SK-N-SH (cell line): ENCODE measurements around the gene ANKRD18A. TPM values are rescaled to one million over a fixed set of nuclear protein-coding genes. Genes with fewer than 3 reads are reported as not detected.

Experiments used
- CTCF ChIA-PET: fragments of 300-600, 350-600 bp; formaldehyde crosslinking; extraction: SDS; loops from one replicate; lab custom pipeline; 2021; lab: Yijun Ruan, JAX
- POLR2A ChIA-PET: fragments of 350-600 bp; sonication (Branson Sonifier 250); formaldehyde crosslinking; extraction: SDS; loops from one replicate; lab custom pipeline; 2020; ENCODE audit warnings: antibody characterized with exemption, inconsistent platforms; lab: Yijun Ruan, JAX
- DNase-seq: peaks from one replicate; pipeline ENCODE4 v3.0.0; 2012
- H2AFZ ChIP-seq: fragments of 200-600 bp; sonication (generic); 2 replicates; pipeline ENCODE4 v1.8.1; 2016; ENCODE audit warnings: antibody characterized with exemption, mild to moderate bottlenecking, low read depth
- H3F3A ChIP-seq: fragments of 200-600 bp; sonication (generic); replicated peaks from 2 replicates; pipeline ENCODE3; 2016; ENCODE audit warnings: antibody characterized with exemption, mild to moderate bottlenecking; ENCODE audit not compliant: insufficient read depth
- H3K27ac ChIP-seq, 2 experiments: fragments of 200-500 bp in 1 of 2; fragments of 200-600 bp in 1 of 2; sonication (Bioruptor generic) in 1 of 2; sonication (generic), shearing (Covaris generic) in 1 of 2; 2 replicates each; pipeline versions ENCODE4 v1.5.1 to v1.6.1; 2014 to 2016; ENCODE audit warnings: low read depth in 2 of 2, inconsistent platforms in 1 of 2, low read length in 1 of 2, mild to moderate bottlenecking in 1 of 2, mixed read lengths in 1 of 2
- H3K27me3 ChIP-seq: fragments of 200-600 bp; sonication (generic), shearing (Covaris generic); 2 replicates; pipeline ENCODE4 v1.6.1; 2016; ENCODE audit warnings: mixed run types; ENCODE audit not compliant: insufficient read depth
- H3K36me3 ChIP-seq, 2 experiments: fragments of 200-500 bp in 1 of 2; fragments of 200-600 bp in 1 of 2; sonication (Bioruptor generic) in 1 of 2; sonication (generic) in 1 of 2; replicated peaks in 1 of 2; 2 replicates each; pipeline versions ENCODE3 to v1.5.1; 2014 to 2016; ENCODE audit warnings: low read length in 1 of 2, mild to moderate bottlenecking in 1 of 2; ENCODE audit not compliant: insufficient read depth in 2 of 2, control insufficient read depth in 1 of 2
- H3K4me1 ChIP-seq, 2 experiments: fragments of 200-500 bp in 1 of 2; fragments of 200-600 bp in 1 of 2; sonication (Bioruptor generic) in 1 of 2; sonication (generic), shearing (Covaris generic) in 1 of 2; 2 replicates each; pipeline versions ENCODE4 v1.5.1 to v1.6.1; 2014 to 2016; ENCODE audit warnings: low read depth in 1 of 2, low read length in 1 of 2, mixed run types in 1 of 2; ENCODE audit not compliant: insufficient read depth in 2 of 2, control insufficient read depth in 1 of 2
- H3K4me2 ChIP-seq: fragments of 200-600 bp; sonication (generic), shearing (Covaris generic); 2 replicates; pipeline ENCODE4 v1.6.1; 2017; ENCODE audit warnings: mixed run types
- H3K4me3 ChIP-seq, 2 experiments: fragments of 200-500 bp in 1 of 2; fragments of 200-600 bp in 1 of 2; sonication (Bioruptor generic) in 1 of 2; sonication (generic), shearing (Covaris generic) in 1 of 2; 2 replicates each; pipeline versions ENCODE4 v1.5.1 to v1.8.1; 2014 to 2016; ENCODE audit warnings: low read depth in 2 of 2, inconsistent platforms in 1 of 2, low read length in 1 of 2, mild to moderate bottlenecking in 1 of 2, mixed read lengths in 1 of 2, moderate library complexity in 1 of 2
- H3K79me2 ChIP-seq: fragments of 200-600 bp; sonication (generic); 2 replicates; pipeline ENCODE4 v1.8.1; 2017; ENCODE audit warnings: mild to moderate bottlenecking; ENCODE audit not compliant: insufficient read depth
- H3K9ac ChIP-seq: fragments of 200-600 bp; sonication (generic); 2 replicates; pipeline ENCODE4 v1.6.1; 2017; ENCODE audit warnings: mixed run types
- H3K9me2 ChIP-seq: fragments of 200-600 bp; sonication (generic); 2 replicates; pipeline ENCODE4 v1.6.1; 2017; ENCODE audit warnings: mixed run types
- H3K9me3 ChIP-seq: fragments of 200-600 bp; sonication (generic); 2 replicates; pipeline ENCODE4 v1.6.1; 2017; ENCODE audit warnings: mixed run types, mild to moderate bottlenecking, moderate library complexity
- H4K20me1 ChIP-seq: fragments of 200-600 bp; sonication (generic); 2 replicates; pipeline ENCODE4 v1.6.1; 2017; ENCODE audit warnings: mild to moderate bottlenecking, mixed run types; ENCODE audit not compliant: insufficient read depth
- CTCF ChIP-seq: fragments of 200-600 bp; sonication (generic); IDR thresholded peaks from 2 replicates; pipeline ENCODE4 v1.6.1; 2017; ENCODE audit warnings: antibody characterized with exemption, mild to moderate bottlenecking, moderate library complexity
- EZH2phosphoT487 ChIP-seq: fragments of 200-600 bp; sonication (generic); IDR thresholded peaks from 2 replicates; pipeline ENCODE4 v1.6.1; 2017; ENCODE audit warnings: low read depth, mixed run types, mild to moderate bottlenecking, antibody characterized with exemption, moderate library complexity, borderline replicate concordance
- FOSL2 ChIP-seq: IDR thresholded peaks from 2 replicates; pipeline ENCODE4 v1.4.0; 2012; ENCODE audit warnings: low read depth, mild to moderate bottlenecking, moderate library complexity, borderline replicate concordance
- FOXM1 ChIP-seq: IDR thresholded peaks from 2 replicates; pipeline ENCODE4 v1.4.0; 2012; ENCODE audit warnings: low read depth, mild to moderate bottlenecking
- GABPA ChIP-seq: IDR thresholded peaks from 2 replicates; pipeline ENCODE4 v1.4.0; 2012; ENCODE audit warnings: low read depth, mild to moderate bottlenecking
- IRF3 ChIP-seq: fragments of 150-350 bp; IDR thresholded peaks from 2 replicates; pipeline ENCODE4 v1.6.1; 2016; ENCODE audit warnings: mild to moderate bottlenecking, low read depth, low read length
- JUND ChIP-seq: IDR thresholded peaks from 2 replicates; pipeline ENCODE4 v1.4.0; 2012
- MAX ChIP-seq: IDR thresholded peaks from 2 replicates; pipeline ENCODE4 v1.4.0; 2012; ENCODE audit warnings: low read depth
- MXI1 ChIP-seq: IDR thresholded peaks from 2 replicates; pipeline ENCODE4 v1.6.1; 2012; ENCODE audit warnings: mild to moderate bottlenecking, low read depth, low read length, improper control_type of control experiment
- NFIC ChIP-seq: IDR thresholded peaks from 2 replicates; pipeline ENCODE4 v1.4.0; 2012; ENCODE audit warnings: borderline replicate concordance
- NRF1 ChIP-seq: IDR thresholded peaks from 2 replicates; pipeline ENCODE4 v1.6.1; 2012; ENCODE audit warnings: low read depth, mild to moderate bottlenecking, low read length
- PBX3 ChIP-seq: IDR thresholded peaks from 2 replicates; pipeline ENCODE4; 2012
- POLR2AphosphoS5 ChIP-seq: IDR thresholded peaks from 2 replicates; pipeline ENCODE4 v1.6.1; 2012; ENCODE audit warnings: low read depth, low read length
- RAD21 ChIP-seq: IDR thresholded peaks from 2 replicates; pipeline ENCODE4 v1.6.1; 2012; ENCODE audit warnings: mild to moderate bottlenecking, low read length
- RCOR1 ChIP-seq: fragments of 150-350 bp; IDR thresholded peaks from 2 replicates; pipeline ENCODE4 v1.6.1; 2017; ENCODE audit warnings: antibody characterized with exemption, low read length
- RXRA ChIP-seq: IDR thresholded peaks from 2 replicates; pipeline ENCODE4 v1.4.0; 2012; ENCODE audit warnings: low read depth, mild to moderate bottlenecking, borderline replicate concordance
- TCF12 ChIP-seq: IDR thresholded peaks from 2 replicates; pipeline ENCODE4 v1.4.0; 2012
- USF1 ChIP-seq: IDR thresholded peaks from 2 replicates; pipeline ENCODE4 v1.4.0; 2012; ENCODE audit warnings: low read depth, borderline replicate concordance
- USF2 ChIP-seq: fragments of 150-350 bp; IDR thresholded peaks from 2 replicates; pipeline ENCODE4 v1.6.1; 2017; ENCODE audit warnings: antibody characterized with exemption, low read length, low read depth, borderline replicate concordance
- WGBS: methylation state at CpG from one replicate; pipeline ENCODE4 v1.1.6; 2017; ENCODE audit warnings: low lambda C conversion rate; 5-methylcytosine and 5-hydroxymethylcytosine counted together
- polyA plus RNA-seq, 3 experiments: library from polyadenylated mRNA; depleted of rRNA; stranded (reverse); fragments of >200 nt; gene quantifications; 2 replicates each; pipeline ENCODE4 v1.2.3, GENCODE V29; 2012

Gene ANKRD18A
- polyA plus RNA-seq, 1 of the 3 experiments (the other 2 are of a cell fraction): 0.02 TPM

GRCh38 chr9:38650564-38650963, 30.2 kb upstream of the ANKRD18A start:
- Histone ChIP-seq H2AFZ (no peak overlapping the region), H3K4me1 (no peaks in the 10 kb centered on the region), H3F3A (no peaks in the 10 kb centered on the region), H3K79me2 (no peaks in the 10 kb centered on the region), H3K9me3 (no peaks in the 10 kb centered on the region), H3K4me2 (no peak overlapping the region)
- 59% methylated on average over 8 of the region's 8 CpGs for WGBS
- ChIA-PET POLR2A (no interaction called here), CTCF (interaction anchor here (1.3 kb wide), 1 partner anchor 8 kb away, joined by 3 read pairs; no protein-coding TSS in a partner anchor)
- no peak for DNase-seq
- TF ChIP-seq NRF1 (no peak), FOXM1 (no peak), NFIC (no peak), POLR2AphosphoS5 (no peak), JUND (no peak), PBX3 (no peak), USF1 (no peak), FOSL2 (no peak), RCOR1 (no peak), CTCF (no peak), TCF12 (no peak), MAX (no peak)
- TF ChIP-seq, all 33 proteins: peak for 0
- no peaks in the 10 kb centered on the region for H3K9me2 ChIP-seq
- H3K36me3 ChIP-seq: no peaks in the 10 kb centered on the region
- H3K27me3 ChIP-seq: no peaks in the 10 kb centered on the region
- H3K4me3 ChIP-seq: no peak overlapping the region
- no peaks in the 10 kb centered on the region for H4K20me1 ChIP-seq
- no peak overlapping the region for H3K27ac ChIP-seq
- no peak overlapping the region for H3K9ac ChIP-seq

GRCh38 chr9:38649731-38650363, 29.5 kb upstream of the ANKRD18A start:
- no peak for DNase-seq
- no peak overlapping the region for H3K4me2 ChIP-seq
- no peaks in the 10 kb centered on the region for H3K36me3 ChIP-seq
- no peaks in the 10 kb centered on the region for H3K79me2 ChIP-seq
- no peak overlapping the region for H2AFZ ChIP-seq
- no peaks in the 10 kb centered on the region for H3K4me1 ChIP-seq
- TF ChIP-seq GABPA: no peak
- no peak for TF ChIP-seq RXRA
- no peak for TF ChIP-seq NRF1
- TF ChIP-seq RCOR1: no peak
- TF ChIP-seq JUND: no peak
- no peak for TF ChIP-seq IRF3
- no peak for TF ChIP-seq FOXM1
- TF ChIP-seq EZH2phosphoT487: no peak
- TF ChIP-seq MXI1: no peak
- TF ChIP-seq RAD21: no peak
- no peak for TF ChIP-seq TCF12
- no peak for TF ChIP-seq USF2
- ChIA-PET POLR2A (no interaction called here), CTCF (interaction anchor here (1.1 to 1.3 kb wide), 2 partner anchors 8 to 13 kb away, joined by 3 read pairs; no protein-coding TSS in a partner anchor)
- no peak overlapping the region for H3K4me3 ChIP-seq
- H4K20me1 ChIP-seq: no peaks in the 10 kb centered on the region
- H3K27me3 ChIP-seq: no peaks in the 10 kb centered on the region
- 58% methylated on average over 8 of the region's 8 CpGs for WGBS
- no peaks in the 10 kb centered on the region for H3F3A ChIP-seq
- no peak overlapping the region for H3K27ac ChIP-seq
- H3K9me2 ChIP-seq: no peaks in the 10 kb centered on the region
- H3K9ac ChIP-seq: no peak overlapping the region
- H3K9me3 ChIP-seq: no peaks in the 10 kb centered on the region
